ENCODE results near the gene ROR1.

Gene ROR1

DNA sequence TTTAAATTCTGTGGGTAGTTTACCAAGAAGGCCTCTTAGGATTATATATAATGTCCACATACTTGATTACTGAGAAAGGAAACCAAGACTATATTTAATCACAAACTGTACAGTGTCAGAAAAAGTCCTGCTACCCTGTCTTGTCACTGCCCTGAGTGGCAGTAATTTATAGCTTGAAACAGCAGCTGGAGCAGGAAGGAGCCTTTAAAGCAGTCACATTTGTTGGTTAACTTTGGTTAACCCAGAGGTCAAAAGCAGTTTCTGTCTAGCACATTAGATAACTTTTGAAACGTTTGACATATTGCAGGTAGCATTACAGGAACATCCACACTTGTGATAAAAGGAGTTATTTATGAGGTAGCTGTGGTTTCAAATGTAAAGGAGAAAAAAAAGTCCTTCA lies 161.7 kb downstream of the ROR1 start:
- in situ Hi-C loops (cut with MboI; ENCODE audit: low sequenced_read_pairs), result no loop called here
- H3K4me3 ChIP-seq, result no peak overlapping the region

DNA sequence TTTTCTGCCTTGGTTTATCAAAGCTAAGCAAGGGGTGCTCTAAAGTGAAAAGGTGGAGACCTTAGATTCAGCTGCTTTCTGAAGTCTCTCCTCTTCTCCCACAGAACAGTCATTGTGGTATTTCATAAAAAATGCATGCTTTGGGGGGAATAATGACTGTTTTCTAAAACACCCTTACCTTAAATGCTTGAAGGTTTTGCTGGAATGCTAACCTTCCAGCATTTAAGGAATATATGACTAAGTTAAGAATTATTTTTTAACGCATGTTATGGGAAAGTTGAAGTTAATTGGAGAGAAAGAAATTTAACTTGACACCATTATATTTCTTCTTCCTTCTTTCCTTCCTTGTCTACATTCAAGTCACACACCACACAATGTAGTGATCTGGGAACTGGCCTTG lies 162.5 kb downstream of the ROR1 start:
- Histone ChIP-seq H3K27me3 (ENCODE audit: low read depth) (peaks cover 2% of the 10 kb centered on the region; the same call in 1 of the 2 replicates), H3K9me3 (no peaks in the 10 kb centered on the region), H3K36me3 (replicated peaks) (no peaks in the 10 kb centered on the region), H3K4me3 (no peak overlapping the region), H3K4me1 (no peaks in the 10 kb centered on the region)
- in situ Hi-C loops (cut with MboI; ENCODE audit: low sequenced_read_pairs), result no loop called here
- no peak for DNase-seq (ENCODE audit: low spot score in 2 of 2)

More for the DNA sequence above, 161.7 kb downstream of the ROR1 start:
- H3K9me3 ChIP-seq, result no peaks in the 10 kb centered on the region
- H3K36me3 ChIP-seq (replicated peaks), result no peaks in the 10 kb centered on the region
- H3K4me1 ChIP-seq, result no peaks in the 10 kb centered on the region
- H3K27me3 ChIP-seq (ENCODE audit: low read depth), result peaks cover 2% of the 10 kb centered on the region; the same call in 1 of the 2 replicates
- no peak for DNase-seq (ENCODE audit: low spot score in 2 of 2)

DNA sequence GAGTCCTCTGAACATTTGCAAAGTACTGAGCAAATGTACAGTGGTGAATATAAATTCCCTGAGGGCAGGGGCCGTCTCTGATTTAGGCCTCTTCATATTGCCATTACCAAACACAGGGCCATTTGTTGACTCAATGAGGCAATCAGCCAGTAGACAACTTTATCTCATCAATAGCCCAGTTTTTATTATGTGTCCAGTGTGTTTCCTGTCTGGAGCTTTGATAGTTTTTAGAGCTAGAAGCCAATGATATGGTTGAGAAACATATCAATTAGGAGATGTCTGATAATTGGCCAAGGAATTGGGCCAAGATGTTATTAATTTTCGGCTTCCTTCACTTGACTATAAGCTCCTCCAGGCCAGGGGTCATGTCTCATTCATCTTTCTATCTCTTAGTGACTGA lies 163.0 kb downstream of the ROR1 start:
- no peaks in the 10 kb centered on the region for H3K4me1 ChIP-seq
- in situ Hi-C loops (cut with MboI; ENCODE audit: low sequenced_read_pairs), result no loop called here

DNA sequence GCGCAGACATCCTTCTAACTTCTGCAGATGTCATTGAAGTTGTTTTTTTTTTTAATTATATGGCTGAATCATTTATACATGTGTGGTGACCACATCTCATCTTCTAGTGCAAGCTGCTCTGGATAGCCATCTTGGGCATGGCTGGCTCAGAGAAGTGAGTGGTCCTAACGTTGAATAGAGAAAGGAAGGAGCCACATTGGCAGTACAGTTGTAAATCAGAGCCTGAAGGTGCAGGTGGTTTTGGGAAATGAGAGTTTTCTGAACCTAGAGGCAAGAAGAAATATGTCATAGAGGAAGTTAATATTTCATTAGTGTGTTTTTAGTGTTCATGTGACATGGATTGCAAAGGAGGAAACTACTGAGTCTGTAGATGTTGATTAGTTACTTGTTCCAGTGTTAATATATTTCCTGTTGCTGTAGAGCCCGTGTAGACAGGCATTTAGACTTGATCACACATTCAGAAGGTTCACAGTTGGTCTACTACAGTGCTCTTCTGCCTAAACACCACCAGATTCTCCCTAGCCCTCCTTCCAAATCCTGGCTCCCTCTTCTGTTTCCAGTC lies 163.7 kb downstream of the ROR1 start:
- Histone ChIP-seq H3K36me3 (replicated peaks) (no peaks in the 10 kb centered on the region), H3K9me3 (no peaks in the 10 kb centered on the region), H3K27me3 (ENCODE audit: low read depth) (peaks cover 6% of the 10 kb centered on the region; the same call in 1 of the 2 replicates), H3K4me3 (no peak overlapping the region), H3K4me1 (no peaks in the 10 kb centered on the region)
- no peak for DNase-seq (ENCODE audit: low spot score in 2 of 2)
- in situ Hi-C loops (cut with MboI; ENCODE audit: low sequenced_read_pairs), result no loop called here

More for the DNA sequence above, 163.0 kb downstream of the ROR1 start:
- Histone ChIP-seq H3K27me3 (ENCODE audit: low read depth) (peaks cover 6% of the 10 kb centered on the region; the same call in 1 of the 2 replicates), H3K36me3 (replicated peaks) (no peaks in the 10 kb centered on the region), H3K9me3 (no peaks in the 10 kb centered on the region), H3K4me3 (no peak overlapping the region)
- no peak for DNase-seq (ENCODE audit: low spot score in 2 of 2)

DNA sequence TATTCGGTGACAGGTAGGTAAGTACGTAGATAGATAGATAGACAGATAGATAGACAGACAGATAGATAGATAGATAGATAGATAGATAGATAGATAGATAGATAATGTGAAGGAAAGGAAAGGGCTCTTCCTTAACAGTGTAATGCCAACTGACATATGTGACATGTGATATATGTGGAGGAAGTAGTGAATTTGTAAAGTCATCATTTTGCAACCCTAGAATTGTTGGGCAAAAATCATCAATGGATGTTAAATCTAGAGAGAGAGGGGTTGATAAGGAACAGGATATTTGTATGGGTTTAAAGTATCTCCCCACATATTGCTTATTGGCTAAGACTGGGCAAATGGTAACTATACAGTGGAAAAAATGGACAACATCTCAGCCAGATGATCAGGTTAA lies 166.6 kb downstream of the ROR1 start:
- no peak for DNase-seq (ENCODE audit: low spot score in 2 of 2)
- H3K4me3 ChIP-seq, result no peak overlapping the region
- H3K4me1 ChIP-seq, result no peaks in the 10 kb centered on the region
- peaks cover 6% of the 10 kb centered on the region for H3K27me3 ChIP-seq (ENCODE audit: low read depth)
- H3K9me3 ChIP-seq, result no peaks in the 10 kb centered on the region
- no peaks in the 10 kb centered on the region for H3K36me3 ChIP-seq (replicated peaks)
- in situ Hi-C loops (cut with MboI; ENCODE audit: low sequenced_read_pairs), result no loop called here

DNA sequence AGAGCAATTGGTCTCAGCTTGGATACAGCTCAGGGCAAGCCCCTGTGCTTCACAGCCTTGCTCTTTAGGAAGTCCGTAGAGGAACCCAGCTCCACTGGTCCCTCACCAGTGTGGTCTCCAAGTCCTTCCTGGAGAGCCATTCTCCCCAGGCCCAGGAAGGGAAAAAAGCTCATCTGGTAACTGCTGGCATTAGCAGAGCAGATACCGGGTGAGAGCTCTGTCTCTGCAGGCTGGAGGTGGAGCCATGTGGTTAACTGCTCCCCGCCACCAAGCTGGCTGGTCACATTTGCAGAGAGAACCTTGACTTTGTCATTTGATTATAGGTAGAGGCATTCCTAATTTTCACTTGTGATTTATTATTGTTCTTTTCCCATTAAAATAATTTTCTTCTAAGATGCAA lies 169.6 kb downstream of the ROR1 start:
- H3K4me1 ChIP-seq, result no peaks in the 10 kb centered on the region
- H3K36me3 ChIP-seq (replicated peaks), result no peaks in the 10 kb centered on the region
- no peaks in the 10 kb centered on the region for H3K9me3 ChIP-seq
- H3K4me3 ChIP-seq, result no peak overlapping the region
- in situ Hi-C loops (cut with MboI; ENCODE audit: low sequenced_read_pairs), result no loop called here
- peaks cover 8% of the 10 kb centered on the region for H3K27me3 ChIP-seq (ENCODE audit: low read depth)
- DNase-seq (ENCODE audit: low spot score in 2 of 2), result no peak

DNA sequence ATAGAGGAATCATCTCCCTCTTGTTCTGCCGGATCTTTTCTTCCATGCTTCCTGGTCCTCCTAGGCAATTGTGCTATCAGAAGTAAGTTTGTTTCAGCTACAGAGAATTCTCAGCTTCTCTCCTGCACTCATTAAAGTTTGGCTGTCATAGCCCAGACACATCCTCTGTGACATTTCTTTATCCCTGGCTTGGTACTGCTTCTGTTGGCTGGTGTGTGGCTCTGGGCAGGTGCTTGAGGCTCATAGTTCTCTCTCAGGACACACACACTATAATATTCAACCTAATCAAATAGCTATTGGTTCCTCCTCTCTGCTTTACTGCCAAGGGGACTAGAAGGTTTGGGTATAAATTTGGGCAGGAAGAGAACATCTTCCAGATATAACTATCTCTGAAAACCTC lies 172.1 kb downstream of the ROR1 start:
- in situ Hi-C loops (cut with MboI; ENCODE audit: low sequenced_read_pairs), result no loop called here
- H3K36me3 ChIP-seq (replicated peaks), result no peaks in the 10 kb centered on the region
- no peak overlapping the region for H3K4me3 ChIP-seq
- no peak for DNase-seq (ENCODE audit: low spot score in 2 of 2)
- H3K9me3 ChIP-seq, result no peaks in the 10 kb centered on the region
- H3K27me3 ChIP-seq (ENCODE audit: low read depth), result peaks cover 6% of the 10 kb centered on the region
- H3K4me1 ChIP-seq, result no peaks in the 10 kb centered on the region

DNA sequence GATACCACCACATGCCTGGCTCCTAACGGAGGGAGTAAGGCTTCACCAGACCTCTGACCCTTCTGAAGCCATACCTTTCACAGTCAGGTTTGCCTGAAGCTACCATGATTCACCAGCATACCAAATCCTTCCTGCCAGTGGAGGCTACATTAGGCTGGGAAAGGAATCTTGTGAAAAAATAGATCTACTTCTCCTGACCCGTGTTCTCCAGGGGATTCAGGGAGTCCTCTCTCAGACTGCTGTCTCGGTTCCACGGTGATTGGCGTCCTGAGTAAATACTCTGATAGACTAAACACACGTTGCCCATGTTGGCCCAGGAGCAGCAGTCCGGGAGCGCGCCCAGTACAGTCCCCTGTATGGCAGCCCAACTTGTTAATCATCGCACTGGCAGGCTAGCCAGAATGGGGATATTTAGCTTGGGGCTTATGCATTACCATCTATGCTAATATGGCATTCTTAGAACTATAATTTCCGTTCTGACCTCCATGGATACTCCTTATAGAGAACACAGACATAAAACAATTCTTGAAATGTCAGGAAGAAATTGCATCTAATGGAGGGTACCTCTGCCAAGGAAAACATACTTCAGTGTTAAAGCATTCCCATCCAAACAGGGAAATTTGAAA lies 173.2 kb downstream of the ROR1 start:
- Histone ChIP-seq H3K4me1 (no peaks in the 10 kb centered on the region), H3K36me3 (replicated peaks) (no peaks in the 10 kb centered on the region), H3K27me3 (ENCODE audit: low read depth) (peaks cover 2% of the 10 kb centered on the region; the same call in 1 of the 2 replicates), H3K9me3 (no peaks in the 10 kb centered on the region), H3K4me3 (no peak overlapping the region)
- no peak for DNase-seq (ENCODE audit: low spot score in 2 of 2)
- in situ Hi-C loops (cut with MboI; ENCODE audit: low sequenced_read_pairs), result no loop called here

DNA sequence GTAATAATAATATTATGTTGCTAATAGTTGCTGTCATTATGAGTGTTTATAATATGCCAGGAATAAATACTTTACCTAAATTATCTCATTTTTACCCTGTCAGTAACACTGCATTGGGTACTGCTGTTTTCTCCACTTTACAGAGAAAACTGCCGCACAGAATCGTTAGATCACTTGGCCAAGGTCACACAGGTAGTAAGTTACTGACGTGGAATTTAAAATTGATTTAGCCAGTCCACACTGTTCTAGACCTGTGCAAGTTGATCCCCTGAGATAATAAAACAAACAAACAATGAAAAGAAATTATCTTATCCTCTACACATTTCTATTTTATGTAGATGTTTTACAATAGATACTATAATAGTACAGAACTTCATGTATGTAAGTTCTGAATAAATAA lies 174.1 kb downstream of the ROR1 start:
- no peak for DNase-seq (ENCODE audit: low spot score in 2 of 2)
- H3K9me3 ChIP-seq, result no peaks in the 10 kb centered on the region
- H3K4me3 ChIP-seq, result no peak overlapping the region
- in situ Hi-C loops (cut with MboI; ENCODE audit: low sequenced_read_pairs), result no loop called here
- H3K4me1 ChIP-seq, result no peaks in the 10 kb centered on the region
- peaks cover 2% of the 10 kb centered on the region; the same call in 1 of the 2 replicates for H3K27me3 ChIP-seq (ENCODE audit: low read depth)
- H3K36me3 ChIP-seq (replicated peaks), result no peaks in the 10 kb centered on the region

DNA sequence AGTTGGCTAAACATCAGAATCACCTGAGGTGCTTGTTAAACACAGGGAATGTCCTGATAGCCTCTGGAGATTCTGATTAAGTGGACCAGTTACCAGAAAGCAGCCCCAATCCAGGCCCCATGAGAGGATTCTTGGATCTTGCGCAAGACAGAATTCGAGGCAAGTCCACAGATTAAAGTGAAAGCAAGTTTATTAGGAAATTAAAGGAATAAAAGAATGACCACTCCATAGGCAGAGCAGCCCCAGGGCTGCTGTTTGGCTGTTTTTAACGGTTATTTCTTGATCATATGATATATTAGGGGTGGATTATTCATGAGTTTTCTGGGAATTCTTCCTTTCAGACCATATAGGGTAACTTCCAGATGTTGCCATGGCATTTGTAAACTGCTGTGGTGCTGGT lies 176.2 kb downstream of the ROR1 start:
- Histone ChIP-seq H3K4me1 (no peaks in the 10 kb centered on the region), H3K36me3 (replicated peaks) (no peaks in the 10 kb centered on the region), H3K9me3 (no peaks in the 10 kb centered on the region), H3K27me3 (ENCODE audit: low read depth) (peaks cover 2% of the 10 kb centered on the region; the same call in 1 of the 2 replicates), H3K4me3 (no peak overlapping the region)
- DNase-seq (ENCODE audit: low spot score in 2 of 2), result no peak
- in situ Hi-C loops (cut with MboI; ENCODE audit: low sequenced_read_pairs), result no loop called here

DNA sequence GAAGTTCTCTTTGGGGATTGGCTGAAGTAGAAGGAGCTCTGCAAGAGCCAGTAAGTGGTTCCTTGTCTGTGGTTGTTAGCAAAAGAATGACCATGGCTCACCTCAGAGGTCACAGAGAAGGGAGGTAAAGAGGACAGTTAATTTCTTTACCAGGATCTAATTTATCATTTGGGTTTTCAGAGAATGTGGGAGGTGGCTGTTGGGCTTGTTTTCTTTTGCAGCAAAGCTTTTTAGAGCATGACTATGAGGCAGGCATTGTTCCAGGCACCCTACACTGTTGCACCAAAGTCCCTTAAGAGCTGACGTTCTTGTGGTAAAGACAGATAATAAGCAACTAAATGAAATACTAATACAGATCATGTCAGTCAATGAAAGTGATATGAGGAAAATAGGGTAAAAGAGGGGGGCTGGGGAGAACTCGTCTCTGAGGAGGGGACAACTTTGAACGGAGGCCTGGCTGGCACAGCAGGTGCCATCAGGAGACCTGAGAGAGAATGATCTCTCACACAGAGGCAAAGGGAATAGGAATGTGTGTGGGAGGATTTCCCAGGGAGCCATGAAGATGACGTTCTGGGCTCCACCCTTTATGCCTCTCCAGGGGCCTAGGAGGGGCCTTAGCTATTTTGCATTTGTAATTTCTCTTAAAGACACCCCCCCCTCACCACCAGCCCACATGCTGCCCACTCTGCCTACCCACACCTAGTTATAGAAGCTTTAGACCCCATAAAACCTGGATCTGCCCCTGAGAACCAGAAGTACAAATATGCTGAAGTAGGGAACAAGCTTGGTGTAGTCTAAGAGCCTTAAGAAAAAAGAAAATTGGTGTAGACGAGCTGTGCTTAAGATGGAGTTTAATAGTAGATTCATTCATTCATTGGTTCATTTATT lies 177.5 kb downstream of the ROR1 start:
- no peaks in the 10 kb centered on the region for H3K9me3 ChIP-seq
- H3K27me3 ChIP-seq (ENCODE audit: low read depth), result 0 out of 2 replicates have a peak, but pooled peaks cover under 1% of the 10 kb centered on the region
- no peak for DNase-seq (ENCODE audit: low spot score in 2 of 2)
- no peak overlapping the region for H3K4me3 ChIP-seq
- in situ Hi-C loops (cut with MboI; ENCODE audit: low sequenced_read_pairs), result no loop called here
- no peaks in the 10 kb centered on the region for H3K4me1 ChIP-seq
- no peaks in the 10 kb centered on the region for H3K36me3 ChIP-seq (replicated peaks)

DNA sequence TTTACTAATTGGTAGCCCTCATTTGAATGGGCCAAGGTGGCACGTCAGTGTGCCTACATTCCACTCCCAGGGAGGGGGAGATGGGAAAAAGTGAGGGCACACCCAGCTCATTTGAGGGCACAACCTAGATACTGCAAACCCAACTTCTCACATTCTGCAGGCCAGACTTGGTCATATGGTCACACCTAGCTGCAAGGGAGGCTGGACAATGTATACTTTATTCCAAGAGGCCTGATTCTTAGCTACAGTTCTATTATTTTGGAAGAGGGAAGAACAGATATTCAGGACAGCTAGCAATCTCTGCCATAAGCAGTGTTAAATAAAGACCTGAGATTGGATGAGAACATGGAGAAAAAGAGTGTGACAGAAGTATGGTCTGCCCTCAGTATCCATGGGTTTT lies 180.4 kb downstream of the ROR1 start:
- no peak for DNase-seq (ENCODE audit: low spot score in 2 of 2)
- in situ Hi-C loops (cut with MboI; ENCODE audit: low sequenced_read_pairs), result no loop called here
- H3K27me3 ChIP-seq (ENCODE audit: low read depth), result no peaks in the 10 kb centered on the region
- H3K4me3 ChIP-seq, result no peak overlapping the region
- no peaks in the 10 kb centered on the region for H3K9me3 ChIP-seq
- H3K36me3 ChIP-seq (replicated peaks), result no peaks in the 10 kb centered on the region
- no peaks in the 10 kb centered on the region for H3K4me1 ChIP-seq

DNA sequence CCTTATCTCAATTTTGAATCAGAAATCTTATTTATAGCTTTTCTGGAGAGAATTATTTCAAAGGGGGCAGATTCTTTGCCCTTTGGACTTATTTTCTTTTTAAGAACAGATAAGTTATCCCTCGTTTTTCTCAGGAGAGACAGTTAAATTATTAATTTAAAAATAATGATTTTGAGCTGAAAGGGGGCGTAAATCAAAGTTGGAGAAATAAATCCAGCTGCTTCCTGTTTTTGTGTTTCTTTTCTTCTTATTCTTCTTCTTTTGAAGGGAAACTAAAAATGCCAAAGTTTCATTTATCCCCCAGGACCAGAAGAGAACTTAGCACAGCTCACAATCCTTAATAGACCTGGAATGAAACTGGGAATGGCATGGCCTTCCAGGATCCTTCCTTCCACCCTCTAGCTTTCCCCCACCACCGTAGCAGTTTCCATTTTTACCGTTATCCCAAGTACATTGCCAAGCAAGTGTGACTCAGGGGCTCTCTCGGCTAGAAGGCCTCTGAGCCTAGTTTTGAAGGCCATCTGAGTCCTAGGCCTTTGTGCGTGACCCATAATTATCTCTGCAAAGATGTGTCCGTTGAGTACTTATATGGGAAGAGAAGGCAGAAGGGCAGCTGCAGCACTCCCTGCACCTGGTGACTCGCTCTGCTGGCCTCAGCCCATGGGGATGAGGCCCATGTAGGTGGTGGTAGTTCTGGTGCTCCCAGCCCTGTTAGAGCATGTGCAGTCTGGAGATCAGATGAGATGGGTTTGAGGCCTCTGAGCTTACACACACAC lies 181.7 kb downstream of the ROR1 start:
- Histone ChIP-seq H3K4me1 (no peaks in the 10 kb centered on the region), H3K4me3 (no peak overlapping the region), H3K36me3 (replicated peaks) (no peaks in the 10 kb centered on the region), H3K27me3 (ENCODE audit: low read depth) (no peaks in the 10 kb centered on the region), H3K9me3 (no peaks in the 10 kb centered on the region)
- in situ Hi-C loops (cut with MboI; ENCODE audit: low sequenced_read_pairs), result no loop called here
- no peak for DNase-seq (ENCODE audit: low spot score in 2 of 2)

All from HAP-1 (cell line).